AG09309 (cell line): ENCODE measurements around the gene IKBKE.
A peak's percentile ranks its signal among the peaks of the same experiment; 100 is the strongest.

Experiments used
- DNase-seq: peaks from one replicate; pipeline ENCODE4 v3.0.0-alpha.2; 2010; ENCODE audit warnings: low read depth
- H3K4me3 ChIP-seq: 2 replicates; pipeline ENCODE4 v1.5.1; 2011; ENCODE audit warnings: mild to moderate bottlenecking, low read depth, low read length, moderate library complexity; ENCODE audit not compliant: control insufficient read depth
- TF ChIP-seq, protein P1 (sequence below): IDR thresholded peaks from 2 replicates; pipeline ENCODE4 v1.5.1; 2011; ENCODE audit warnings: mild to moderate bottlenecking, low read depth, low read length, inconsistent platforms; ENCODE audit not compliant: insufficient read depth, control insufficient read depth; ENCODE audit errors: missing control alignments

Gene IKBKE

GRCh38 chr1:206512851-206513180 lies 42.5 kb downstream of the IKBKE start:
- no peak for DNase-seq
- no peak overlapping the region for H3K4me3 ChIP-seq
- TF ChIP-seq, protein P1, sequence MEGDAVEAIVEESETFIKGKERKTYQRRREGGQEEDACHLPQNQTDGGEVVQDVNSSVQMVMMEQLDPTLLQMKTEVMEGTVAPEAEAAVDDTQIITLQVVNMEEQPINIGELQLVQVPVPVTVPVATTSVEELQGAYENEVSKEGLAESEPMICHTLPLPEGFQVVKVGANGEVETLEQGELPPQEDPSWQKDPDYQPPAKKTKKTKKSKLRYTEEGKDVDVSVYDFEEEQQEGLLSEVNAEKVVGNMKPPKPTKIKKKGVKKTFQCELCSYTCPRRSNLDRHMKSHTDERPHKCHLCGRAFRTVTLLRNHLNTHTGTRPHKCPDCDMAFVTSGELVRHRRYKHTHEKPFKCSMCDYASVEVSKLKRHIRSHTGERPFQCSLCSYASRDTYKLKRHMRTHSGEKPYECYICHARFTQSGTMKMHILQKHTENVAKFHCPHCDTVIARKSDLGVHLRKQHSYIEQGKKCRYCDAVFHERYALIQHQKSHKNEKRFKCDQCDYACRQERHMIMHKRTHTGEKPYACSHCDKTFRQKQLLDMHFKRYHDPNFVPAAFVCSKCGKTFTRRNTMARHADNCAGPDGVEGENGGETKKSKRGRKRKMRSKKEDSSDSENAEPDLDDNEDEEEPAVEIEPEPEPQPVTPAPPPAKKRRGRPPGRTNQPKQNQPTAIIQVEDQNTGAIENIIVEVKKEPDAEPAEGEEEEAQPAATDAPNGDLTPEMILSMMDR = no peak

- TF ChIP-seq, protein P1 = no peak
- DNase-seq = peak; percentile 28
- no peak overlapping the region for H3K4me3 ChIP-seq
Observed at GRCh38 chr1:206513312-206514111, 43.2 kb downstream of the IKBKE start.

GRCh38 chr1:206514813-206515387 lies 44.6 kb downstream of the IKBKE start:
- DNase-seq = no peak
- no peak overlapping the region for H3K4me3 ChIP-seq
- TF ChIP-seq, protein P1 = no peak

- TF ChIP-seq, protein P1 = no peak
- no peak overlapping the region for H3K4me3 ChIP-seq
- DNase-seq = no peak
Observed at GRCh38 chr1:206516728-206516990, 46.4 kb downstream of the IKBKE start.

GRCh38 chr1:206517784-206518183 lies 47.5 kb downstream of the IKBKE start:
- H3K4me3 ChIP-seq = no peak overlapping the region
- DNase-seq = no peak
- TF ChIP-seq, protein P1 = no peak

DNA sequence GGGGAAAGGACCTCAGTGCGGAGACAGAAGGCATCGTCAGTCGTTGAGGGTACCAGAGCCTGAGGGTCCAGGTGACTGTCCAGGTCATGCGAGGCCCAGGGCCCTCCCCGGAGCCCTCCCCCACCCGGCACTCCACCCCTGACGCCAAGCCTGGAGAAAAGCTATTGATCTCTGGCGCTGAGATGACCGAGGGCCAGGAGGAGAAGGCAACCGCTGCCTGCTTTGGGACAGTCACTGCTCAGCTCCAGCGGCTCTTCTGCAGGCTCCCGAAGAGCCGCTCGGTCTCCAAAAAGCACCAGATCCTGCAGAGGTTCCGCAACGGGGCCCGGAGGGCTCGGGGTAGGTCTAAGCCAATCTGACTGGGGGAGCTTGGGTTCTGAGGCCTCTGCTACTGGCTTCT lies 47.9 kb downstream of the IKBKE start:
- TF ChIP-seq, protein P1 = no peak
- H3K4me3 ChIP-seq = no peak overlapping the region
- no peak for DNase-seq
